Tibial nerve (tissue), 4 donors: Measurements from ENCODE around the gene LRRC26. TPM values are rescaled to one million over a fixed set of nuclear protein-coding genes. Genes with fewer than 3 reads are reported as not detected.

Experiments used
- DNase-seq, 2 donors: peaks; one replicate each; pipeline ENCODE4 v3.0.0-alpha.2; 2019; ENCODE audit warnings: low spot score in 2 of 2
- H3K27ac ChIP-seq, 4 donors: fragments of 200-600 bp; sonication (generic) in 3 of 4; one replicate each; pipeline ENCODE4 v1.5.1; 2017 to 2019; ENCODE audit warnings: mild to moderate bottlenecking in 1 of 4
- H3K27me3 ChIP-seq, 2 donors: fragments of 200-600 bp; sonication (generic) in 1 of 2; one replicate each; pipeline versions ENCODE4 v1.5.1 to v1.6.0; 2017 to 2019
- H3K36me3 ChIP-seq, 3 donors: fragments of 200-600 bp; sonication (generic); one replicate each; pipeline ENCODE4 v1.5.1; 2018 to 2019
- H3K4me1 ChIP-seq, 4 donors: fragments of 200-600 bp; sonication (generic) in 3 of 4; one replicate each; pipeline ENCODE4 v1.5.1; 2017 to 2019
- H3K4me3 ChIP-seq, 4 donors: fragments of 200-600 bp; sonication (generic) in 3 of 4; one replicate each; pipeline ENCODE4 v1.5.1; 2017 to 2019; ENCODE audit warnings: mild to moderate bottlenecking in 1 of 4, moderate library complexity in 1 of 4
- H3K9me3 ChIP-seq, 4 donors: fragments of 200-600 bp; sonication (generic) in 3 of 4; one replicate each; pipeline ENCODE4 v1.5.1; 2017 to 2019
- CTCF ChIP-seq, 5 experiments: fragments of 200-600 bp in 3 of 5; fragments of 450-650 bp in 2 of 5; sonication (generic) in 3 of 5; IDR thresholded peaks; one replicate each; pipeline ENCODE4 v1.5.1; 2016 to 2019; ENCODE audit warnings: antibody characterized with exemption in 5 of 5, mild to moderate bottlenecking in 3 of 5, moderate library complexity in 2 of 5
- EP300 ChIP-seq, 2 donors: sonication (generic); formaldehyde crosslinking; IDR thresholded peaks; one replicate each; pipeline ENCODE4 v1.6.1; 2017; ENCODE audit warnings: antibody characterized with exemption in 2 of 2, mild to moderate bottlenecking in 1 of 2
- POLR2A ChIP-seq, 2 donors: fragments of 450-650 bp; IDR thresholded peaks; one replicate each; pipeline ENCODE4 v1.6.1; 2017; ENCODE audit warnings: antibody characterized with exemption in 2 of 2, mild to moderate bottlenecking in 2 of 2, moderate library complexity in 2 of 2
- whole genome bisulfite sequencing, 2 donors: methylation state at CpG; one replicate each; pipeline ENCODE4 v1.1.5; 2018; 5-methylcytosine and 5-hydroxymethylcytosine counted together
- total RNA-seq, 4 donors: library from RNA; depleted of rRNA; stranded (reverse); fragments of >200 nt; gene quantifications; one replicate each; pipeline ENCODE4 v1.1.0, GENCODE V29; 2016

The LRRC26 gene
- total RNA-seq, 4 donors from 2014 or later: not detected

GRCh38 chr9:137212520-137212919 is 42.7 kb upstream of the LRRC26 start:
- DNase-seq: no peak
- TF ChIP-seq CTCF (IDR thresholded peaks at IDR 0.05) (no peak), POLR2A (IDR thresholded peaks at IDR 0.05) (no peak), EP300 (IDR thresholded peaks at IDR 0.05) (no peak)
- 71 to 87% methylated on average over 17 to 21 of the region's 21 CpGs for WGBS, 2 donors
- no peak overlapping the region for H3K4me3 ChIP-seq
- peaks cover 0 to 9% (median 4%) of the 10 kb centered on the region in 4 donors for H3K4me1 ChIP-seq
- no peaks in the 10 kb centered on the region for H3K27me3 ChIP-seq
- peaks cover 0 to 65% (median 0%) of the 10 kb centered on the region in 3 donors for H3K36me3 ChIP-seq
- H3K27ac ChIP-seq: no peak overlapping the region
- no peaks in the 10 kb centered on the region for H3K9me3 ChIP-seq

- H3K4me3 ChIP-seq: no peak overlapping the region
- TF ChIP-seq POLR2A (IDR thresholded peaks at IDR 0.05): no peak
- no peak for TF ChIP-seq CTCF (IDR thresholded peaks at IDR 0.05)
- TF ChIP-seq EP300 (IDR thresholded peaks at IDR 0.05): no peak
- no peaks in the 10 kb centered on the region for H3K27me3 ChIP-seq
- H3K4me1 ChIP-seq: peaks cover 0 to 11% (median 6%) of the 10 kb centered on the region in 4 donors
- peaks cover 0 to 63% (median 0%) of the 10 kb centered on the region in 3 donors for H3K36me3 ChIP-seq
- DNase-seq: no peak
- 74 to 78% methylated on average over 13 of the region's 13 CpGs for WGBS, 2 donors
- no peaks in the 10 kb centered on the region for H3K9me3 ChIP-seq
- H3K27ac ChIP-seq: no peak overlapping the region
Observed at GRCh38 chr9:137211532-137211931, 41.7 kb upstream of the LRRC26 start.

GRCh38 chr9:137206602-137207001 is 36.8 kb upstream of the LRRC26 start:
- WGBS, 2 donors: 85 to 86% methylated on average over 7 of the region's 7 CpGs
- peak overlapping the region in 1 of 4 donors; percentile 89 for H3K27ac ChIP-seq
- no peaks in the 10 kb centered on the region for H3K9me3 ChIP-seq
- H3K36me3 ChIP-seq: peaks cover 0 to 31% (median 0%) of the 10 kb centered on the region in 3 donors
- TF ChIP-seq CTCF (IDR thresholded peaks at IDR 0.05) (no peak), POLR2A (IDR thresholded peaks at IDR 0.05) (no peak), EP300 (IDR thresholded peaks at IDR 0.05) (no peak)
- no peaks in the 10 kb centered on the region for H3K27me3 ChIP-seq
- peaks cover 6 to 53% (median 39%) of the 10 kb centered on the region in 4 donors for H3K4me1 ChIP-seq
- no peak for DNase-seq
- peak overlapping the region in 3 of 4 donors; percentile 96 to 99 (median 96) for H3K4me3 ChIP-seq

- 0 to 1% methylated on average over 32 to 38 of the region's 98 CpGs for WGBS, 2 donors
Observed at GRCh38 chr9:137205126-137206069, 35.5 kb upstream of the LRRC26 start, which contains the start of the genes NDOR1 and TMEM203. Gene NDOR1 (plus strand): TSS chr9:137205700. CDS start chr9:137205778, 78 bp downstream. Gene TMEM203 (minus strand): TSS chr9:137205648. CDS start chr9:137205414, 234 bp downstream.

More at GRCh38 chr9:137205126-137206069, 35.5 kb upstream of the LRRC26 start, which contains the start of the genes NDOR1 and TMEM203:
- Histone ChIP-seq H3K9me3 (no peaks in the 10 kb centered on the region), H3K4me3 (peak within 1 kb of the TSS; percentile 96 to 99 (median 96)), H3K27ac (peak within 1 kb of the TSS; percentile 64 to 89 (median 84)), H3K4me1 (peaks cover 6 to 60% (median 45%) of the 10 kb centered on the region in 4 donors), H3K27me3 (no peaks in the 10 kb centered on the region), H3K36me3 (peaks cover 0 to 25% (median 0%) of the 10 kb centered on the region in 3 donors)
- DNase-seq: peak; percentile 80 to 89
- TF ChIP-seq EP300 (IDR thresholded peaks at IDR 0.05) (peak in 1 of 2 donors; percentile 96), CTCF (IDR thresholded peaks at IDR 0.05) (no peak), POLR2A (IDR thresholded peaks at IDR 0.05) (peak; percentile 60 to 71)
